Endodermal cell (in vitro differentiated cells): ENCODE data around the gene OGG1. TPM values are rescaled to one million over a fixed set of nuclear protein-coding genes. Genes with fewer than 3 reads are reported as not detected.

Source experiments
- DNase-seq: peaks from one replicate; pipeline ENCODE4 v3.0.0-alpha.2; 2017
- H3K27ac ChIP-seq: 2 replicates; pipeline ENCODE4 v1.5.1; 2013; ENCODE audit warnings: mild to moderate bottlenecking, low read depth, low read length, moderate library complexity
- H3K27me3 ChIP-seq: 2 replicates; pipeline ENCODE4 v1.6.1; 2013; ENCODE audit warnings: mild to moderate bottlenecking, low read length, moderate library complexity; ENCODE audit not compliant: insufficient read depth, control insufficient read depth, poor library complexity, severe bottlenecking
- H3K36me3 ChIP-seq: 2 replicates; pipeline ENCODE4 v1.7.0; 2013; ENCODE audit warnings: mild to moderate bottlenecking, low read length, moderate library complexity; ENCODE audit not compliant: control insufficient read depth, insufficient read depth
- H3K4me1 ChIP-seq: one replicate; pipeline ENCODE4 v1.7.0; 2013; ENCODE audit warnings: low read length; ENCODE audit not compliant: control insufficient read depth, insufficient read depth
- H3K4me3 ChIP-seq: 2 replicates; pipeline ENCODE4 v1.5.1; 2013; ENCODE audit warnings: mild to moderate bottlenecking, low read length, moderate library complexity
- H3K9ac ChIP-seq: 2 replicates; pipeline ENCODE4 v1.6.1; 2013; ENCODE audit warnings: mild to moderate bottlenecking, low read length, moderate library complexity; ENCODE audit not compliant: poor library complexity, severe bottlenecking; ENCODE audit errors: extremely low read depth
- H3K9me3 ChIP-seq: 2 replicates; pipeline ENCODE4 v1.6.1; 2013; ENCODE audit warnings: mild to moderate bottlenecking, low read length, moderate library complexity; ENCODE audit not compliant: control insufficient read depth
- H3K27ac Mint-ChIP-seq: 2 replicates; pipeline ENCODE4 v1.8.0; 2020; ENCODE audit warnings: mixed read lengths
- H3K27me3 Mint-ChIP-seq: 2 replicates; pipeline ENCODE4 v1.8.0; 2021; ENCODE audit warnings: mild to moderate bottlenecking, mixed read lengths; ENCODE audit not compliant: insufficient read depth
- H3K36me3 Mint-ChIP-seq: 2 replicates; pipeline ENCODE4 v1.8.0; 2020; ENCODE audit warnings: low read depth, mixed read lengths
- H3K4me1 Mint-ChIP-seq: 2 replicates; pipeline ENCODE4 v1.8.0; 2020; ENCODE audit warnings: mixed read lengths
- H3K4me3 Mint-ChIP-seq: 2 replicates; pipeline ENCODE4 v1.8.0; 2020; ENCODE audit warnings: mild to moderate bottlenecking, moderate library complexity, mixed read lengths
- H3K9me3 Mint-ChIP-seq: 2 replicates; pipeline ENCODE4 v1.8.0; 2020; ENCODE audit warnings: mild to moderate bottlenecking, mixed read lengths
- CTCF ChIP-seq: fragments of 200-600 bp; sonication (generic); conservative IDR thresholded peaks from 2 replicates; pipeline ENCODE4 v1.5.0; 2021; ENCODE audit warnings: antibody characterized with exemption, mild to moderate bottlenecking
- WGBS, 2 experiments: methylation state at CpG; one replicate each; pipeline versions ENCODE4 v1.1.5 to v1.1.7; 2013; ENCODE audit warnings: missing lambda C conversion rate in 2 of 2, mixed read lengths in 1 of 2; ENCODE audit not compliant: insufficient coverage in 1 of 2, insufficient read length in 1 of 2; 5-methylcytosine and 5-hydroxymethylcytosine counted together
- total RNA-seq, 2 donors: library from RNA; stranded (reverse); fragmentation: NEBNext Ultra II Directional in 1 of 2; extraction: Animal tissue kit (Norgen Biotek cat#: 25700) in 1 of 2; gene quantifications; 2 replicates in 1 of 2; 3 replicates in 1 of 2; pipeline ENCODE4 v1.2.1, GENCODE V29; 2021

OGG1 gene
- total RNA-seq, 2 donors from 2014 or later, result 28.6 to 34.0 TPM

GRCh38 chr3:9745521-9745920 is 4.2 kb upstream of the OGG1 start:
- WGBS, 2 experiments, result 96 to 100% methylated on average over 3 to 12 of the region's 12 CpGs
- Histone ChIP-seq H3K4me1 (no peaks in the 10 kb centered on the region), H3K36me3 (peaks cover 81% of the 10 kb centered on the region), H3K27ac (no peak overlapping the region), H3K9me3 (no peaks in the 10 kb centered on the region), H3K9ac (no peak overlapping the region), H3K4me3 (no peak overlapping the region), H3K27me3 (no peaks in the 10 kb centered on the region)
- TF ChIP-seq CTCF, result no peak
- no peak overlapping the region for H3K4me3 Mint-ChIP-seq
- no peak overlapping the region for H3K27ac Mint-ChIP-seq
- DNase-seq, result no peak
- peaks cover 9% of the 10 kb centered on the region for H3K4me1 Mint-ChIP-seq
- H3K27me3 Mint-ChIP-seq, result no peaks in the 10 kb centered on the region
- H3K9me3 Mint-ChIP-seq, result no peaks in the 10 kb centered on the region
- H3K36me3 Mint-ChIP-seq, result peaks cover 78% of the 10 kb centered on the region

- WGBS, 2 experiments, result 93 to 96% methylated on average over 4 to 5 of the region's 5 CpGs
- Histone ChIP-seq H3K4me1 (peaks cover 5% of the 10 kb centered on the region), H3K9me3 (no peaks in the 10 kb centered on the region), H3K36me3 (peaks cover 75% of the 10 kb centered on the region), H3K27me3 (no peaks in the 10 kb centered on the region), H3K4me3 (no peak overlapping the region), H3K9ac (no peak overlapping the region), H3K27ac (no peak overlapping the region)
- DNase-seq, result no peak
- H3K27me3 Mint-ChIP-seq, result no peaks in the 10 kb centered on the region
- TF ChIP-seq CTCF, result no peak
- H3K9me3 Mint-ChIP-seq, result no peaks in the 10 kb centered on the region
- H3K27ac Mint-ChIP-seq, result no peak overlapping the region
- H3K4me3 Mint-ChIP-seq, result no peak overlapping the region
- H3K4me1 Mint-ChIP-seq, result peaks cover 12% of the 10 kb centered on the region
- peaks cover 73% of the 10 kb centered on the region for H3K36me3 Mint-ChIP-seq
Observed at GRCh38 chr3:9746330-9746729, 3.4 kb upstream of the OGG1 start.

GRCh38 chr3:9747267-9747666 is 2.5 kb upstream of the OGG1 start:
- DNase-seq, result no peak
- no peak overlapping the region for H3K27ac ChIP-seq
- Mint-ChIP-seq H3K36me3 (peaks cover 75% of the 10 kb centered on the region), H3K9me3 (no peaks in the 10 kb centered on the region), H3K4me1 (peaks cover 12% of the 10 kb centered on the region), H3K27me3 (no peaks in the 10 kb centered on the region), H3K4me3 (no peak overlapping the region), H3K27ac (no peak overlapping the region)
- no peak for TF ChIP-seq CTCF
- 94% methylated on average over 3 to 8 of the region's 8 CpGs for WGBS, 2 experiments
- H3K4me3 ChIP-seq, result no peak overlapping the region
- H3K36me3 ChIP-seq, result peaks cover 76% of the 10 kb centered on the region
- no peaks in the 10 kb centered on the region for H3K9me3 ChIP-seq
- H3K27me3 ChIP-seq, result no peaks in the 10 kb centered on the region
- H3K9ac ChIP-seq, result no peak overlapping the region
- H3K4me1 ChIP-seq, result peaks cover 5% of the 10 kb centered on the region
